ENCODE results near the gene TTC39B.
"Not testable (repeated sequence)": the region's sequence is repeated elsewhere in the genome, so short reads cannot be mapped to it uniquely, and the experiment has no call there.

TTC39B gene

DNA sequence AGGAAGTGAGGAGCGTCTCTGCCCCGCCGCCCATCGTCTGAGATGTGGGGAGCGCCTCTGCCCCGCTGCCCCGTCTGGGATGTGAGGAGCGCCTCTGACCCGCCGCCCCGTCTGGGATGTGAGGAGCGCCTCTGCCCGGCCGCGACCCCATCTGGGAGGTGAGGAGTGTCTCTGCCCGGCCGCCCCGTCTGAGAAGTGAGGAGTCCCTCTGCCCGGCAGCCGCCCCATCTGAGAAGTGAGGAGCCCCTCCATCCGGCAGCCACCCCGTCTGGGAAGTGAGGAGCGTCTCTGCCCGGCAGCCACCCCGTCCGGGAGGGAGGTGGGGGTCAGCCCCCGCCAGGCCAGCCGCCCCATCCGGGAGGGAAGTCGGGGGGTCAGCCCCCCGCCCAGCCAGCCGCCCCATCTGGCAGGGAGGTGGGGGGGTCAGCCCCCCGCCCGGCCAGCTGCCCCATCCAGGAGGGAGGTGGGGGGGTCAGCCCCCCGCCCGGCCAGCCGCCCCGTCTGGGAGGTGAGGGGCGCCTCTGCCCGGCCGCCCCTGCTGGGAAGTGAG, 73.0 kb downstream of the TTC39B start:
- FAIRE-seq; DNase-seq (ENCODE audit: extremely low spot score, insufficient read length, low read depth): not testable (repeated sequence)

DNA sequence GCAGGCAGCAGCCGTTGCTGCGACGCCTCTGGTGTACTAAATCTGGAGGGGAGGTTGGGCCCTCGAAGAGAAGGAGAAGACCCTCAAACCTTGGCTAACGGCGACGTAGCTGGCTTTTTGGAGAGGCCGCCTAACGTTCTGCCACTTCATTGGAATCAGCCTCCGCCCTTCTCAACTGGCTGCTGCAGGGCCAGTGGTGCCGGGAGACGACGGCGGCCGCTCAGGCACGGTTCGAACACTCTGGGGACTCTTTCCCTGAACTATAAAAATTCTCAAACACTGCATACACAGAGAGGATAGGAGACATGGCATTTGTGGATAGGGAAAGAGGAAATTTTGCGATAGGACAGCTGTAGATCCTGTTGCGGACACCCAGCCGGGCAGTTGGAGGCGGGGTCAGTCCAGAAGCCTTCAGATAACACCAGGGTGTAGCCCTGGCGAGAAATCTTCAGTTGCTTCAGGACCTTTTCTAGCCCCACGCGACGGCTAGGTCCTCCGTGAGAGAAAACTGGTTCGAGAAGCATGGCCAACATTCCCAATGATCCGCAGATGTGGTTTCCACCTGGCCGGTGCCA, 74.2 kb downstream of the TTC39B start:
- DNase-seq (ENCODE audit: extremely low spot score, insufficient read length, low read depth); FAIRE-seq: not testable (repeated sequence)

DNA sequence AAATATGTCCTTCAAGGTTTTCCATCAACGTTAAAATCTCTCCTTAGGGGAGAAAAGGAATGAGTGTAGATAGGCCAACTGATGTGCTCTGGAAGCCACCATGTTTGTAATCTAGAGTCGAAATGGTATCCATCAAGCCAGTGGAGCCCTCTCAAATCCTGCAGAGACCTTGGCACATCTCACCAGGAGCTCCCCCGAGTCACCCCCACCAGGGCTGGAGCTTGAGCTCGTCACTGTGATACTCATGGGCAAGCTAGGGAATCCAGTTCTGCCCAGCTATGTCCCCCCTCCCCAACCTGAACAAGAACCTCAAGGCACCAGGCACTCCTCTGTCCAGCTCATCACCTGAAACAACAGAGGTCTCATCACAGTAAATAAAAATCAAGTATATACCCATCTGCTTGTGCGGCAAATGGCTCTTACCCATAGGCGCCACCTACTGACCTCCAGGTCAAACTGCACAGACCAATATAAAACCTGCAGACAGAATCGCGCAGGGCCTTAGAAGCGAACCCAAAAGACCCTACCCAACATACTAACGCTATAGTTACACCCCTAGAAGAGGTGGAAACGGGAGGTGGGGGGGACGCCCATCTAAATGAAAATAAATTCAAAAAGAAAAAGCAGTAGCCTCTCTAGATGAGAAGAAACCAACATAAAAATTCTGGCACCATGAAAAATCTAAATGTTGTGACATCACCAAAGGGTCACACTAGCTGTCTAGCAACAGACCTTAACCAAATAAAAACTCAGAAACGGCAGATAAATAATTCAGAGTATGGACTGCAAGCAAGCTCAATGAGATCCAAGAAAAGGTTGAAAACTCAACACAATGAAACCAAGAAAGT, 75.0 kb downstream of the TTC39B start:
- DNase-seq (ENCODE audit: extremely low spot score, insufficient read length, low read depth): peak; percentile 14
- peak; percentile 75 for FAIRE-seq

DNA sequence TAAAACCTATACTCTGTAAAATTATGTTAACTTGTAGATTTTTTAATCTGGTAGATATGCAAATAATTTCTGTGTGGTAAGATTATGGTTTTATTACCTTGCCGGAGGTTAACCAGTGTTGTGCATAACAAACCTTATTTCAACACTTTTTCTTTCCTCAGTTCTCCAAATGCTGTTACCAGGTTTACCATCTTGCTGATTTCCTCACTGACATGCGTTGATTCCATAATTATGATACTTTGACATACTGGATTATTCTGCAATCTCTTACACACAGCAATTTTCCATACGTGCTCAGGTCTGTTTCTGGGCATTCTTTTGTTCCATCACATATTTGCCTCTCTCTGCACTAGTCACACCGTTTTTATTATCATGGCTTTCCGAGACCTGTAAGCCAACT, 77.6 kb downstream of the TTC39B start:
- DNase-seq (ENCODE audit: extremely low spot score, insufficient read length, low read depth) (no peak), FAIRE-seq (no peak)

DNA sequence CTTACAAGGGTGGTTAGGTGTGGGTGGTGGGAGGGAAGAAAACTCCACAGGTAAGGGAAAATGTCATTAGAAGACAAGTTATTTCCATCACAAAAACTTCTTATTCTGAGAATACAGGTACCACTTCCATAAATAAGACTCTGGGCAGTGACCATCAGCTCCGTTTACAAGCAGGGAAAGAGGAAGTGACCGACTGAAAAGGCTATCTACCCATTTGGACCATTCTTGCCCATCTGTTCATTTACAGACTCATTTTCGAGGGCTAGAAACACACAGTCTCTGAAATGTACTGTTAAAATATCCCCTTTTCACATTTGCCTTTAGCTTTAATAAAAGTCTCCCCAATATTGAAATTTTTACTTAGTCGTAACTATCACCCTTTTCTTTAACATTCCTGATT, 79.5 kb downstream of the TTC39B start:
- FAIRE-seq (peak; percentile 29), DNase-seq (ENCODE audit: extremely low spot score, insufficient read length, low read depth) (no peak)

DNA sequence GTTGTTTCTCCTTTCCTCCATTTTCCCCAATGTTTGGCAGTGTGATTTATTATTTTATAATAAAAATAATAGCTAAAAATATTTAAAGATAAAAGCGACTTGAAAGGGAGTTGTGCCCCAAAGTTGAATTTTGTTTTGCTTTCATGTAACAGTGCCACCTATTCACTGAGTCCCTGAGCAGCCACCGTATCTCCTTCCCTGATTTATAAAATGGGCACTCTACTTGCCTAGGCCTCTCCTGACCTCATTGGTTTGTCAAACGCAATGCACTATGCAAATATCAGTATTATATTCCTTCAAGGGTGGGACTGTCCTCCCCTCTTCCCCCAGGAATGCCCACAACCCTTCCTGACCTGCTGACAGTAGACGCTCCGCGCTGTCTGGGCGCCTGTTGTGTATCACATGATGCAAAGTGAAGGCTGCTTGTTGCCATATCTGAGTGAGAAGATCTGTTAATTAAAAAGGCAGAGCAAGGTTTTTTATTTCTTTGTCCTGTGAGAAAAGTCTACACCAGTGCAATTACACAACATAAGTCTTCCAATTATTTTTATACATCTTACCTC, 81.4 kb downstream of the TTC39B start:
- no peak for FAIRE-seq
- no peak for DNase-seq (ENCODE audit: extremely low spot score, insufficient read length, low read depth)

DNA sequence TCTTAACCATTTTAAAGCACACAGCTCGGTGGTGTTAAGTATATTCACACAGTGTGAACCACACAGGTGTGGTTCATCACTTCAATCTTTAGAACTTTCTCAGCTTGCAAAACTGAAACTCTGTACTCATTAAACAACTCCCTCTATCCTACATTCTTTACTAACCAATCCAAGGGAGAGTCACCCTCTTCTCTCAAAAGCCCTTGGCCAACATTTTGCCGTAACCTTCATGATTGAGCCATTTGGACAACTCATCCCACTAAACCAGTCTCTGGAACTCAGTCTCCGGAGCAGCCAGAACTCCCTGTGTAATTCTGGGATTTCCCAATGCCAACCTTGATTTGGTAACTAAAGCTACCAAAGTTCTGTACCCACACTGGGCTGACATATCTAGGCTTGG, 84.7 kb downstream of the TTC39B start:
- DNase-seq (ENCODE audit: extremely low spot score, insufficient read length, low read depth): no peak
- no peak for FAIRE-seq

DNA sequence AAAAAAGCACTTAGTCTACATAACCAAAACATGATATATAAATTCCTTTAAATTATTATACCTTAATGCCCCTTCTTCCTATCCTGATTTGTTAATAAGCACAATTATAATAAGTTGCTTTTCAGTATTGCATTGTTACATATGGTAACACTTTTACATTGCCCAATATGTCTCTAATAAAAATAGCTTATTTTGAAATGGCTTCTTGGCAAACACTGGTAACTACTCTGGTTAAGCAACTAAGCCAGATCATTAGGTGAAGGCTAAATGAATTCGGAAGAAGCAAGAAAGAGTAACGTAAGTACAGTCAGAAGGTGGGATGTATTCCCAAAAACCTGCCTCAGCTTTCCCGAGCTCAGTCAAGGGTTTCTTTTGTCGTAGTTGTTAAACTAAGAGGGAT, 85.3 kb downstream of the TTC39B start:
- FAIRE-seq (no peak), DNase-seq (ENCODE audit: extremely low spot score, insufficient read length, low read depth) (no peak)

DNA sequence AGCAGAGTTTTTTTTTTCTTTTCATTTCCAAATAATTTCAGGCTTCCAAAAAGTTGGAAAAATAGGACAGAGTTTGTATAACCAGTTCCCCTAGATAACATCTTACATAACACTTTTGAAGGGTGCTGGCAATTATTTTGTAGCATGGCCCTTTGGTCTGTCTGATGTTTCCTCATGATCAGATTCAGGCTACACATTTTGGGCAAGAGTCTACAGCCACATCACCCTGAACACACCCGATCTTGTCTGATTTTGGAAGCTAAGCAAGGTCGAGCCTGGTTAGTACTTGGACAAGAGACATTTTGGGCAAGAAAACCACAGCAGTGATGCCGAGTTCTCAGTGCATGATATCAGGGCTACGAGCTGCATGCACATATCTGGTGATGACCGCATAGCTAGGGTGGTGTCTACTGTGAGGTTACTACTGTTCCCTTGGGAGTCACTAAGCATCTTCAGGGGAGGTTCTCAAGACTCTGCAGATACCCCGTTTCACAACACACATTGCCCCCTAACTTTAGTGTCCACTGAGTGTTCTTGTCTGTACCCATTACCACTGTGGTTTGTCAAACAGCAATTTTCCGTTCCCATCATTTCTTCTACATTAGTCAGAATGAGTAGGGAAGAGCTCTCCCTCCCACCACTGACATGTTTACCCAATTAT, 86.2 kb downstream of the TTC39B start:
- no peak for FAIRE-seq
- no peak for DNase-seq (ENCODE audit: extremely low spot score, insufficient read length, low read depth)

DNA sequence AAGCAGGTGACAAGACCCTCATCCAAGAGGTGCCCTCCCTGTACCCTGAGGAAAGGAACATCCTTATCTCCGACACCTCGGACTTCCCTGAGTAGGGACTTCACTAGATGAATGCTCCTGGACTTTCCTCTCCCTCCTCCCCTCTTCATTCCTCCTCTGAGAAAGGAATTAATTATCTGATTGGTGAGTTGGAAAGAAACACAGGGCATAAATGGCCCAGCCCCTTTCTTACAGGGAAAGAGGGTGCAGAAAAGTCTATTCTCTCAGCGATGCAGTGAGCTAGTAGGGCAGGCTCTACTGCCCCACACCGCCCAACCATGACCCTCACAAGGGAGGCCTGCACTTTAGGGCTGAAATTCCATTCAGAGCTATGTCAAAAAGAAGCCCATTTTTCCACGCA, 87.5 kb downstream of the TTC39B start:
- FAIRE-seq: no peak
- DNase-seq (ENCODE audit: extremely low spot score, insufficient read length, low read depth): no peak

DNA sequence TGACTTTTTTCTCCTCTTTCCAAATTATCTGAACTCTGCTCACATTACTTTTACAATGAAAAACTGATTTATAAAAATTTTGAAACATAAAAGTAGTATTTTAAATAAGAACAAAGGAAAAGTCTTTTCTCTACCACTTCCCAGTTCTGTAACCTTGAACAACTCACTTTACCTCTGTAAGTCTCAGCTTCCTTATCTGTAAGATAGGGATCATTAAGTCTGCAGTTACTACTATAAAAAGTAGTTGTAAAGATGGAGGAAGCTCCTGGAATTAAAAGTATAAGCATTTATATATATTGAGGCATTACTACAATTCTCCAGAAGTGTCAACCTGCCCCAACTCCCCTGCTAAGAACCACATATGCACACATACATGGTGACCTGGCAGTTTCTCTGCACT, 88.0 kb downstream of the TTC39B start:
- FAIRE-seq (no peak), DNase-seq (ENCODE audit: extremely low spot score, insufficient read length, low read depth) (no peak)

DNA sequence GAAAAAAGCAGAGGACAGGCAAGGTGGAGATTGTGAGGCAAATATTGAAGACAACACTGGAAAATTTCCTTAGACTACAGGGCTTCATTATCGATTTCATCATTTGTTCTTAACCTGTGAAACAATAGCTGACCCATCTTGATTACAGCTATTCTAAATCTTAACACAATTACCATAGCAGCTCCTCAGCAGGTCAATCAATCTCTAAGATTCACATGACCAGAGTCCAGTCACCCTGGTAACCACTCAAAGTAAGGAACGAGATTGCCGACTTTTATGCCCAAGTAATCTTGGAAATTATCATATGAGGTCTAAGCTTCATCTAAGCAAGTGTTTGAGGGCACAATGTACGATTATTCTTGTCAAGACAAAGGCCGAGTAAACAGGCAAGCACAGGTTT, 93.8 kb downstream of the TTC39B start:
- DNase-seq (ENCODE audit: extremely low spot score, insufficient read length, low read depth) (no peak), FAIRE-seq (no peak)

DNA sequence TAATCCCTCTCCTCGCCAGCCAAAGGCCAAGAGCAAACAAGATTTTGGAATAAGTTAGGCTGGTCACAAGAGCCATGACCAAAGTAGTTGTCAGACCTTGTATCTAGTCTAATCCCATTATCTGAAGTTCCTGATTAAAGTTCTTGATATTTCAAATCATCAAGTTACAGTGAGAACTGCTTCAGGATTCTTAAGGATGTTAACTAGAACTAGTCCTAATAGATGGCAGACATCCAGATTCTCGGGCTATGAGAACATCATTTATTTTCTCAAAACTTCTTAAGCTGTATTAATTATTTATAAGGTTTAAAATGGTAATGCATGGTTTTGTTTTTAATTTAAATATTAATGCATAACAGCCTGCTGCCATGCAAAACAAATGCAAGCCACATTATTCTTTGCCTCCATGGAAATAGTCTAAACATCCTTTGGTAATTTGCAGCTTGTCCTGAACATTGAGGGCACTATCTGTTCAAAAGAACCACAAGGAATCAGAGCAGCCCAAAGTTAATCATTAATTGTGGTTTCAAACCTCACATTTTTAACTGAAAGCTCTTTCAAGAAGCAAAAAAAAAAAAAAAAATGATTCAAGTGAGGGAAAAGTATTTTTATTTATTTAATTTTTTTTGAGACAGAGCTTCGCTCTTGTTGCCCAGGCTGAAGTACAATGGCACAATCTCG, 95.1 kb downstream of the TTC39B start:
- no peak for DNase-seq (ENCODE audit: extremely low spot score, insufficient read length, low read depth)
- no peak for FAIRE-seq

DNA sequence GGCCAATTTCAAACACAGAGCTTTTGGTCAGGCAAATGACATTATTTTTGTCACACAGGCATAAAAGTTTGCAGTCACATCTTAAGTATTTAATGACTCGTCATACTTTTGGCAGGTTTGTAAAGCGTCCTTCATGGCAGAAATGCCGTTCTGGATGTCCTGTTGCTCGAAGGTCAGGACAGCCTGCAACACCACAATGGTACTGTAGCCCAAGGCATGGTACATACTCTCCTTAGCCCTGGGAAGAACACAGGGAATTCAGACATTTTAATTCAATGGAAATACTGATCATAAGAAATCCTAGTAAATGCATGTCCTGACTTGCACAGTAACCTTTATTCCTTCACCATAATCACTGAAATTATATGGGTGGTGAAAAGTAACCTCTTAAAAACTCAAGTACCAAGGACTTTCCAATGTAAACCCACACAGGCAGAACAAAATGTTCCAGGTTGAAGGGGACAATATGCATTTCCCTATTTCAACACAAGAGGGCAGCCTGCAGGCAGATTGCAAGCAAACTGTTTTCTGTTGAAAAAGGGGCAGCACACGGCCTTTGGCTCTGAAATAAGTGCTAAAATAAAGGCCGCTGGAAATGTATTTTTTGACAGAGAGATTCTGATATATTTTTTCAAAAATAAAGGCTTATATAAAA, 95.7 kb downstream of the TTC39B start:
- DNase-seq (ENCODE audit: extremely low spot score, insufficient read length, low read depth) (peak; percentile 9), FAIRE-seq (peak; percentile 80)

DNA sequence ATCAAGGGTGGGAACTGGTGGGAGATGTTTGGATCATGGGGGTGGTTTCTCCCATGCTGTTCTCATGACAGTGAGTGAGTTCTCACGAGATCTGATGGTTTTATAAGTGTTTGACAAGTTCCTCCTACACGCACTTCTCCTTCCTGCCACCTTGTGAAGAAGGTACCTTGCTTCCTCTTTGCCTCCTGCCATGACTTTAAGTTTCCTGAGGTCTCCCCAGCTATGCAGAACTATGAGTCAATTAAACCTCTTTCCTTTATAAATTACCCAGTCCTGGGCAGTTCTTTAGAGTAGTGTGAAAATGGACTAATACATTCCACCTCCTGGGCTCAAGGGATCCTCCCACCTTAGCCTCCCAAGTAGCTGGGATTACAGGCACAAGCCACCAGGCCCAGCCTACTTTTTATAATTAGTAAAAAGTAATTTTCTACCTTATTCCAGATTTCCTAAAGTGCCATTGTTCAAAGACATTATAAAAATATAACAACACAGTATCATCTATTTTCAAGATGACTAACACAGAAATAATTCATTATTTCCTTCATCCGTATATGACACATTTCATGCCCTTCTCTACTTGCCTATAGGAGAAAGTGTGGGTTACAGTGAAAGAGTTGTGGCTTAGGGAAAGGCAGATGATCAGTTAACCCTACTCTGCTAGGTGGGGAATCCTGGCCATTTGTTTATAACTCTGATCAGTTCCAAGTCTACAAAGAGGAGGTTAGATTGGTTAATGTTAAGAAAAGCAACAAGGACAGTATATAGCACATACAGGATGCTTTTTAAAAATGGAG, 99.9 kb downstream of the TTC39B start:
- no peak for FAIRE-seq
- DNase-seq (ENCODE audit: extremely low spot score, insufficient read length, low read depth): no peak

DNA sequence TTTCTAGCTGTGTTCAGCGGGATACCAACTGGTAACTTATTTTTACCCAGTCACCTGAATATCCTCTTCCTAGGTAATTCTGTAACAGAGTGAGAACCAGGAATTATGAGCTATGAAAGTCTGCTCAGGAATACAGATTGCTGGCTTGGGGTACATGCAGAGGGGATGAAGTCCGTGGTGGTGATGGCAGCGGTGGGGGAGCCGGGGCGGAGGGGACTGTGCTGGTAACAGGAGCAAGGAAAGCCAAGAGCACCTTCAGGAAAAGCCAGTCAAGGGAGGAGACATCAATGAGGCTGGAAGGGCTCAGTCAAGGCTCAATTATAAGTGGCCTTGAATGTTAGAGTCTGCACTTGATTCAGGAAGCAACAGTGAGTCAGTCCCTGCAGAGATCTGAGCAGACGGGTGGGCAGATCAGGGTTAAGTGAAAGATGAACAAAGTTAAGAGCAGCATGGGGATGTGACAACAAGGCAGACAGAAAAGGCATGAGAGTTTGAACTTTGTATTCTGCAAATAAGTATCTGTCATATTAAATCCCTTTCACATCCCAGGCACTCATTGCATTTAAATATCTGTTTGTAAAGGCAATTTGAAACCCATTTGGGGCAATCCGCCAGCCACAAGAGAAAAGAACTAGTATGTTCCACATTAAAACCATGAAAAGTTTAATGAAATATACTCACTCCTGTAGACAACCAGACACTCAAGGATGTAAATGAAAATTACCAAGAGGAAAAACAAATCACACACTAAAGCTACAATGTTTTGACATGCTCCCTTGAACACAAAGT, 101.2 kb downstream of the TTC39B start:
- no peak for DNase-seq (ENCODE audit: extremely low spot score, insufficient read length, low read depth)
- no peak for FAIRE-seq

DNA sequence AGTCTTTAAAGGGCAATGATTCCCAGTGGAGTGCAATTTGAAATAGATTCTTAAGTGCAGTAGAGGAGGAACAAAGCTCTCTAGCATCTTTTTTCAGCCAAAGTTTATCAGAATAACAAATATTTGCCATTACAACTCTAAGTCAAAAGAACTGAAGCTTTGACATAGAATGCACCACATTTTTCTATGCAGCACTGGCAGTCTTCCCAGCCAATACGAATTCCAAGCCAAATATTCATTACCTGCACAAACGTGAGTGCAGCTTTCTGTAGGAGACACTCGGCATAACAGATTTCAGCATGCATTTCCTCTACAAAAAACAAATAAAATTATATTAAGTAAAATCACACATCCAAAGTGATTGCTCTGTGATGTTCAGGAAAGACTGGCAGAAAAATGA, 103.4 kb downstream of the TTC39B start:
- DNase-seq (ENCODE audit: extremely low spot score, insufficient read length, low read depth): no peak
- no peak for FAIRE-seq

DNA sequence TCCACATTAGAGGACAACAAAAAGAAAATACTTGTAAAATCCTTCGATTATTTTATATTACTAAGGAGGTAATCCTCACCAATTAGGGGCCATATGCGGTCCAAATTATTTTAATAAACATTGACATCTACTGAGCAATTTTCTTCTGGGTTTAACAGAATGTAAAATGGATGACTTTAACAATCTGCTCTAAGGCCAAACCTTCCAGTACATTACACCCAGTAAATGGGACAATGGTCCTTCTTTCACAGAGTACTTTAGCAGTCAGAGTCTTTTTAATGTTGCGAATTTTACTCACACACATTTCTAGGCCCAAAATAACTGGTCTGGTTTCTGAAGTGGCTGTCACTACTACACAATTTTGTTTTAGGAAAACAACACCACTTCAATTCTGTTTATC, 106.9 kb downstream of the TTC39B start:
- FAIRE-seq: no peak
- no peak for DNase-seq (ENCODE audit: extremely low spot score, insufficient read length, low read depth)
